GM23338 (cell line): ENCODE measurements around the gene NOSIP.

ENCODE experiments used
- CREB1 ChIP-seq: fragments of 250-450 bp; sonication (Bioruptor Pico); IDR thresholded peaks from 2 replicates; pipeline ENCODE4 v1.5.0; 2020; ENCODE audit warnings: low read depth, mild to moderate bottlenecking, moderate library complexity
- EZH2 ChIP-seq: fragments of 200-600 bp; sonication (generic); IDR thresholded peaks from one replicate; pipeline ENCODE4 v1.8.0; 2017; ENCODE audit warnings: antibody characterized with exemption, mild to moderate bottlenecking, low read depth; ENCODE audit not compliant: unreplicated experiment
- JUNB ChIP-seq: IDR thresholded peaks from one replicate; pipeline ENCODE4 v1.6.1; 2016; ENCODE audit warnings: antibody characterized with exemption; ENCODE audit not compliant: unreplicated experiment
- POLR2AphosphoS5 ChIP-seq: IDR thresholded peaks from 2 replicates; pipeline ENCODE4 v1.6.1; 2016; ENCODE audit warnings: antibody characterized with exemption, low read depth
- TF ChIP-seq, protein P1 (sequence below), 2 experiments: fragments of 200-600 bp in 1 of 2; sonication (generic) in 1 of 2; conservative IDR thresholded peaks; 2 replicates each; pipeline versions ENCODE4 v1.5.1 to v1.6.1; 2016 to 2017; ENCODE audit warnings: antibody characterized with exemption in 2 of 2, low read depth in 2 of 2, mild to moderate bottlenecking in 2 of 2, moderate library complexity in 1 of 2
- TF ChIP-seq, protein P2 (sequence below): IDR thresholded peaks from one replicate; pipeline ENCODE4 v1.6.1; 2018; ENCODE audit warnings: antibody characterized with exemption; ENCODE audit not compliant: unreplicated experiment
- TF ChIP-seq, protein P3 (sequence below): IDR thresholded peaks from 2 replicates; pipeline ENCODE4 v1.6.1; 2016; ENCODE audit warnings: antibody characterized with exemption

DNA sequence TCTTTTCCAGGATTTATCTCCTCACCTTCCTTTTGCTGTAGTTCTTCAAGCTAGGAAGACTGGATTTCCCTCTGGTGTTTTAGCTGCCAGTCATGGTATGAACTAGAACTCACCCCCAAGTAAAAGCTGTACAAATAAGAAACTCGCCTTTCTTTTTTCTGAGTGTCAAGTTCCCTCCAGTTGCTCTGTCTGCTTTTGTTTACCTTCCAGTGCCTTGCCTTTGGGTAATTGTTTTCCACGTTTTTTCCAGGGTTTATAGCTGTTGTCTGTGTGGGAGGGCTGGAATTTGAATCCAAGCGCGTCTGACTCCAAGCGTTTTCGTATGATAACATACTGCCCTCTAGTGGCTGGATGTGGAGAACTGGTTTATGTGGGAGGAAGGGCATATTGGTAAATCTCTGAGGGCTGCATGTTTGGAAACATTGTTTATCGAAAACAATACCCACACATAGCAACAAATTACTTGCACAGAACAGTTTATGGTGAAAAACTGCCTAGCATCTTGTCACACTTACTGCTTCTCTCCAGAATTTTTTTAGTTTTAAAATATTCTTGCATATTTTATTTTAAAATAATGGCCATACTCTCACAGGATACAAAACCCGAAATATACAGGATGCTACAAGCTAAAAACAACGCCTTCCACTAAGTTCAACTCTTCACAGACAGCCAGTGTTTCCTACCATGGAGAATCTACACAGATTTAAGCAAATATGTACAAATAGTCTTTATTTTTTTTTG, 33.4 kb downstream of the NOSIP start:
- TF ChIP-seq, protein P1, sequence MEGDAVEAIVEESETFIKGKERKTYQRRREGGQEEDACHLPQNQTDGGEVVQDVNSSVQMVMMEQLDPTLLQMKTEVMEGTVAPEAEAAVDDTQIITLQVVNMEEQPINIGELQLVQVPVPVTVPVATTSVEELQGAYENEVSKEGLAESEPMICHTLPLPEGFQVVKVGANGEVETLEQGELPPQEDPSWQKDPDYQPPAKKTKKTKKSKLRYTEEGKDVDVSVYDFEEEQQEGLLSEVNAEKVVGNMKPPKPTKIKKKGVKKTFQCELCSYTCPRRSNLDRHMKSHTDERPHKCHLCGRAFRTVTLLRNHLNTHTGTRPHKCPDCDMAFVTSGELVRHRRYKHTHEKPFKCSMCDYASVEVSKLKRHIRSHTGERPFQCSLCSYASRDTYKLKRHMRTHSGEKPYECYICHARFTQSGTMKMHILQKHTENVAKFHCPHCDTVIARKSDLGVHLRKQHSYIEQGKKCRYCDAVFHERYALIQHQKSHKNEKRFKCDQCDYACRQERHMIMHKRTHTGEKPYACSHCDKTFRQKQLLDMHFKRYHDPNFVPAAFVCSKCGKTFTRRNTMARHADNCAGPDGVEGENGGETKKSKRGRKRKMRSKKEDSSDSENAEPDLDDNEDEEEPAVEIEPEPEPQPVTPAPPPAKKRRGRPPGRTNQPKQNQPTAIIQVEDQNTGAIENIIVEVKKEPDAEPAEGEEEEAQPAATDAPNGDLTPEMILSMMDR (conservative IDR thresholded peaks at IDR 0.05; ENCODE audit: low read depth in 2 of 2) = peak; percentile 93 to 95
- TF ChIP-seq CREB1 (CRISPR knock-in tag) = no peak
- TF ChIP-seq, protein P2, sequence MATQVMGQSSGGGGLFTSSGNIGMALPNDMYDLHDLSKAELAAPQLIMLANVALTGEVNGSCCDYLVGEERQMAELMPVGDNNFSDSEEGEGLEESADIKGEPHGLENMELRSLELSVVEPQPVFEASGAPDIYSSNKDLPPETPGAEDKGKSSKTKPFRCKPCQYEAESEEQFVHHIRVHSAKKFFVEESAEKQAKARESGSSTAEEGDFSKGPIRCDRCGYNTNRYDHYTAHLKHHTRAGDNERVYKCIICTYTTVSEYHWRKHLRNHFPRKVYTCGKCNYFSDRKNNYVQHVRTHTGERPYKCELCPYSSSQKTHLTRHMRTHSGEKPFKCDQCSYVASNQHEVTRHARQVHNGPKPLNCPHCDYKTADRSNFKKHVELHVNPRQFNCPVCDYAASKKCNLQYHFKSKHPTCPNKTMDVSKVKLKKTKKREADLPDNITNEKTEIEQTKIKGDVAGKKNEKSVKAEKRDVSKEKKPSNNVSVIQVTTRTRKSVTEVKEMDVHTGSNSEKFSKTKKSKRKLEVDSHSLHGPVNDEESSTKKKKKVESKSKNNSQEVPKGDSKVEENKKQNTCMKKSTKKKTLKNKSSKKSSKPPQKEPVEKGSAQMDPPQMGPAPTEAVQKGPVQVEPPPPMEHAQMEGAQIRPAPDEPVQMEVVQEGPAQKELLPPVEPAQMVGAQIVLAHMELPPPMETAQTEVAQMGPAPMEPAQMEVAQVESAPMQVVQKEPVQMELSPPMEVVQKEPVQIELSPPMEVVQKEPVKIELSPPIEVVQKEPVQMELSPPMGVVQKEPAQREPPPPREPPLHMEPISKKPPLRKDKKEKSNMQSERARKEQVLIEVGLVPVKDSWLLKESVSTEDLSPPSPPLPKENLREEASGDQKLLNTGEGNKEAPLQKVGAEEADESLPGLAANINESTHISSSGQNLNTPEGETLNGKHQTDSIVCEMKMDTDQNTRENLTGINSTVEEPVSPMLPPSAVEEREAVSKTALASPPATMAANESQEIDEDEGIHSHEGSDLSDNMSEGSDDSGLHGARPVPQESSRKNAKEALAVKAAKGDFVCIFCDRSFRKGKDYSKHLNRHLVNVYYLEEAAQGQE = no peak
- TF ChIP-seq, protein P3, sequence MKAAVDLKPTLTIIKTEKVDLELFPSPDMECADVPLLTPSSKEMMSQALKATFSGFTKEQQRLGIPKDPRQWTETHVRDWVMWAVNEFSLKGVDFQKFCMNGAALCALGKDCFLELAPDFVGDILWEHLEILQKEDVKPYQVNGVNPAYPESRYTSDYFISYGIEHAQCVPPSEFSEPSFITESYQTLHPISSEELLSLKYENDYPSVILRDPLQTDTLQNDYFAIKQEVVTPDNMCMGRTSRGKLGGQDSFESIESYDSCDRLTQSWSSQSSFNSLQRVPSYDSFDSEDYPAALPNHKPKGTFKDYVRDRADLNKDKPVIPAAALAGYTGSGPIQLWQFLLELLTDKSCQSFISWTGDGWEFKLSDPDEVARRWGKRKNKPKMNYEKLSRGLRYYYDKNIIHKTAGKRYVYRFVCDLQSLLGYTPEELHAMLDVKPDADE = no peak
- no peak for TF ChIP-seq EZH2
- TF ChIP-seq POLR2AphosphoS5 = no peak
- TF ChIP-seq JUNB = no peak
